PC-9 (cell line): ENCODE results near the gene ITK. TPM values are rescaled to one million over a fixed set of nuclear protein-coding genes. Genes with fewer than 3 reads are reported as not detected.

Experiments
- Bru-seq: library from RNA; stranded (reverse); fragments of 400-500 nt; gene quantifications from one replicate; lab custom pipeline; 2021; lab: Mats Ljungman, UMichigan
- BruChase-seq, 2 experiments: library from RNA; stranded (reverse); fragments of 400-500 nt; gene quantifications; one replicate each; lab custom pipeline; 2021; lab: Mats Ljungman, UMichigan
- BruUV-seq: library from RNA; stranded (reverse); fragments of 400-500 nt; replicated peaks from 2 replicates; lab custom pipeline; 2021; lab: Mats Ljungman, UMichigan
- CTCF ChIA-PET: fragments of 300-600 bp; sonication (Branson Sonifier 250); formaldehyde crosslinking; loops from one replicate; lab custom pipeline; 2022; ENCODE audit warnings: antibody characterized with exemption; lab: Charles Lee
- POLR2A ChIA-PET: fragments of 300-600 bp; sonication (Branson Sonifier 250); formaldehyde crosslinking; loops from one replicate; lab custom pipeline; 2022; ENCODE audit warnings: antibody characterized with exemption; ENCODE audit not compliant: unreplicated experiment; lab: Charles Lee
- DNase-seq, 2 experiments: peaks; one replicate each; pipeline versions ENCODE4 v3.0.0 to v3.0.0-alpha.2; 2015 to 2022; ENCODE audit warnings: mixed read lengths in 1 of 2
- H2AFZ ChIP-seq: fragments of 200-600 bp; sonication (generic); 2 replicates; pipeline ENCODE4 v1.8.1; 2017; ENCODE audit warnings: antibody characterized with exemption
- H3F3A ChIP-seq: fragments of 200-600 bp; sonication (generic); 2 replicates; pipeline ENCODE4 v1.8.1; 2017; ENCODE audit warnings: antibody characterized with exemption, mild to moderate bottlenecking, low read depth; ENCODE audit not compliant: insufficient read depth
- H3K27ac ChIP-seq: fragments of 200-600 bp; sonication (generic); 2 replicates; pipeline ENCODE4 v1.6.1; 2016; ENCODE audit warnings: mixed run types
- H3K27me3 ChIP-seq: fragments of 200-600 bp; sonication (generic); 2 replicates; pipeline ENCODE4 v1.6.1; 2016; ENCODE audit warnings: low read depth, mixed run types; ENCODE audit not compliant: insufficient read depth
- H3K36me3 ChIP-seq: fragments of 200-600 bp; sonication (generic); 2 replicates; pipeline ENCODE4 v1.6.1; 2016; ENCODE audit warnings: low read depth, mixed run types
- H3K4me1 ChIP-seq: fragments of 200-600 bp; sonication (generic); replicated peaks from 2 replicates; pipeline ENCODE4 v1.6.1; 2016; ENCODE audit warnings: mixed run types; ENCODE audit not compliant: insufficient read depth
- H3K4me2 ChIP-seq: fragments of 200-600 bp; sonication (generic); 2 replicates; pipeline ENCODE4 v1.6.1; 2017; ENCODE audit warnings: mixed run types
- H3K4me3 ChIP-seq: fragments of 200-600 bp; sonication (generic); 2 replicates; pipeline ENCODE4 v1.6.1; 2016; ENCODE audit warnings: mixed run types
- H3K79me2 ChIP-seq: fragments of 200-600 bp; sonication (generic); 2 replicates; pipeline ENCODE4 v1.6.1; 2017; ENCODE audit warnings: low read depth, mixed run types
- H3K9me2 ChIP-seq: fragments of 200-600 bp; sonication (generic); 2 replicates; pipeline ENCODE4 v1.8.1; 2017; ENCODE audit warnings: mild to moderate bottlenecking; ENCODE audit not compliant: insufficient read depth
- H3K9me3 ChIP-seq: fragments of 200-600 bp; sonication (generic); 2 replicates; pipeline ENCODE4 v1.8.1; 2016; ENCODE audit warnings: low read depth; ENCODE audit not compliant: insufficient read depth
- H4K20me1 ChIP-seq: fragments of 200-600 bp; sonication (generic); 2 replicates; pipeline ENCODE4 v1.8.1; 2017; ENCODE audit not compliant: insufficient read depth
- EZH2 ChIP-seq: fragments of 200-600 bp; sonication (generic); IDR thresholded peaks from 2 replicates; pipeline ENCODE4 v1.8.0; 2017; ENCODE audit warnings: antibody characterized with exemption, low read depth
- intact Hi-C: fragments of 100-400 bp; cut with micrococcal nuclease; formaldehyde crosslinking; loops from one replicate; pipeline ENCODE4 v1.10.0; 2022; ENCODE audit not compliant: unreplicated experiment
- long read RNA-seq: library from polyadenylated mRNA; stranded (forward); transcript quantifications from one replicate; pipeline ENCODE4 v2.0.0, GENCODE V29; 2022
- total RNA-seq: library from RNA; stranded (reverse); gene quantifications from 2 replicates; pipeline ENCODE4 v1.2.3, GENCODE V29; 2021
- TF ChIP-seq, protein P1 (sequence below): fragments of 200-600 bp; sonication (generic); conservative IDR thresholded peaks from 2 replicates; pipeline ENCODE4 v1.6.1; 2017; ENCODE audit warnings: mixed run types, antibody characterized with exemption, mild to moderate bottlenecking, moderate library complexity

ITK gene
- total RNA-seq (not detected in 2 replicates), Bru-seq, nascent RNA (not detected), BruChase-seq, experiment 1, labeled RNA remaining after a 2-hour chase (percentile 2 among the genes with signal in this experiment), BruChase-seq, experiment 2, labeled RNA remaining after a 6-hour chase (not detected)
- long read RNA-seq = 0 reads

DNA sequence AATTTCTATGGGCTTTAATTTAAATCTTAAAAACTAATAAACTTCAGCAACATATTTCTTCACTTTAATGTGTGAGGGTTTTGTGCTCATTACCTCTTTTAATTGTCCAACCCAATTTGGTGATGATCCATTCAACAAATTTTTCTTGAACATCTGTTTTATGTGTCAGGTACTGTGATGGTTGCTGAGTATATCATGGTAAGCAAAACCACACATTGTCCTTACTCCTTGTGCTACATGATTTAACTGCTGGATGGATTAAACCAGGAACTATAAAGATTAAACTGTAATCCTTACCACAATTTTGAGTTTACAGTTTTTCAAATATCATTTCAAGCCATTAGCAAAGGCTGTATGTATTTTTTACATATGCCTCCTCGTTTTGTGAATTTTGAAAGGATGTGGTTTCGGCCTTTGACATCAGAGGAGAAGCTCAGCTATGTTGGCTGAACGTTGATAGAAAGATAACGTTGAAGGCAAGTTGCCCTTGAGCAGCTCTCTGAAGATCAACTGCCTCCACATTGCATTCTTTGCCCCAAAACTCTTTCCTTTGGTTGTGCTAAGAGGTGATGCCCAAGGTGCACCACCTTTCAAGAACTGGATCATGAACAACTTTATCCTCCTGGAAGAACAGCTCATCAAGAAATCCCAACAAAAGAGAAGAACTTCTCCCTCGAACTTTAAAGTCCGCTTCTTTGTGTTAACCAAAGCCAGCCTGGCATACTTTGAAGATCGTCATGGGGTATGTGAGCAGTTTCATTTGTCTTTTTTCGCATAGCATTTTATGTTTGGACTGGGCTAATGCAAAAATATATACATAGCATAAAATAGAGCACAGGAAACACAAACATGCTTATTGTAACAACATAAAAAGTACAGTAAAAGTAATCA is at the start of gene ITK:
ITK (plus strand) TSS at position 467 of the 891 bp plus-strand sequence; CDS start at position 605, 138 bp downstream.
- H3K27ac ChIP-seq = no peak within 1 kb of the TSS
- no peak within 1 kb of the TSS for H3K4me3 ChIP-seq
- no peaks in the 10 kb centered on the region for H3K9me2 ChIP-seq
- no TSS peak for BruUV-seq
- no peak within 1 kb of the TSS for H2AFZ ChIP-seq
- CTCF ChIA-PET = no interaction called here
- TF ChIP-seq EZH2 = no peak
- H3K4me2 ChIP-seq = no peak within 1 kb of the TSS
- H3K4me1 ChIP-seq = no peaks in the 10 kb centered on the region
- H4K20me1 ChIP-seq = no peaks in the 10 kb centered on the region
- intact Hi-C loops = no loop called here
- H3K36me3 ChIP-seq = no peaks in the 10 kb centered on the region
- no peak for DNase-seq
- H3F3A ChIP-seq = no peaks in the 10 kb centered on the region
- POLR2A ChIA-PET = no interaction called here
- H3K9me3 ChIP-seq = no peaks in the 10 kb centered on the region
- peaks cover 59% of the 10 kb centered on the region for H3K27me3 ChIP-seq
- H3K79me2 ChIP-seq = no peaks in the 10 kb centered on the region

DNA sequence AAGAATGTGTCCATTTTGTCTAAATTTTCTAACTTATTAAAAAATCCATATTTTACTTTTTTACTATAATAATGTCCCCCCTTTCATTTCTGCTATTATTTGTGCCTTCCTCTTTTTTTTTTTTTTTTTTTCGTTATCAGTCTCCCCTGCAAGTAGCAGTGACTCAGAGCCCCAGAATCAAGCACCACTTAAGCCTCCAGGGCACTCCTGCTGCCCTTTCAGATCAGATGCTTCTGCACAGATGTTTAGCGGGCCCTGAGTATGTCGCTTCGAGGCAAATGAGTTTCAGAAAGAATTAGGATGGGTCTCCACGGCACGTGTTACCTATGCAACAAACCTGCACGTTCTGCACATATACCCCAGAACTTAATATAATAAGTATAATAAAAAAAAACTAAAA is 49.7 kb upstream of the ITK start:
- no peaks in the 10 kb centered on the region for H3K9me2 ChIP-seq
- H3K4me1 ChIP-seq = no peaks in the 10 kb centered on the region
- CTCF ChIA-PET = no interaction called here
- peak; percentile 15 to 49 for DNase-seq
- no TSS peak for BruUV-seq
- intact Hi-C loops = loop anchor here (5.0 to 10.0 kb wide), 3 partner anchors 104 to 1516 kb away; no protein-coding TSS in a partner anchor
- H2AFZ ChIP-seq = no peak overlapping the region
- no peaks in the 10 kb centered on the region for H3F3A ChIP-seq
- H3K9me3 ChIP-seq = no peaks in the 10 kb centered on the region
- TF ChIP-seq, protein P1, sequence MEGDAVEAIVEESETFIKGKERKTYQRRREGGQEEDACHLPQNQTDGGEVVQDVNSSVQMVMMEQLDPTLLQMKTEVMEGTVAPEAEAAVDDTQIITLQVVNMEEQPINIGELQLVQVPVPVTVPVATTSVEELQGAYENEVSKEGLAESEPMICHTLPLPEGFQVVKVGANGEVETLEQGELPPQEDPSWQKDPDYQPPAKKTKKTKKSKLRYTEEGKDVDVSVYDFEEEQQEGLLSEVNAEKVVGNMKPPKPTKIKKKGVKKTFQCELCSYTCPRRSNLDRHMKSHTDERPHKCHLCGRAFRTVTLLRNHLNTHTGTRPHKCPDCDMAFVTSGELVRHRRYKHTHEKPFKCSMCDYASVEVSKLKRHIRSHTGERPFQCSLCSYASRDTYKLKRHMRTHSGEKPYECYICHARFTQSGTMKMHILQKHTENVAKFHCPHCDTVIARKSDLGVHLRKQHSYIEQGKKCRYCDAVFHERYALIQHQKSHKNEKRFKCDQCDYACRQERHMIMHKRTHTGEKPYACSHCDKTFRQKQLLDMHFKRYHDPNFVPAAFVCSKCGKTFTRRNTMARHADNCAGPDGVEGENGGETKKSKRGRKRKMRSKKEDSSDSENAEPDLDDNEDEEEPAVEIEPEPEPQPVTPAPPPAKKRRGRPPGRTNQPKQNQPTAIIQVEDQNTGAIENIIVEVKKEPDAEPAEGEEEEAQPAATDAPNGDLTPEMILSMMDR = no peak
- no peak for TF ChIP-seq EZH2
- no peaks in the 10 kb centered on the region for H3K79me2 ChIP-seq
- peak overlapping the region; percentile 74 for H3K4me2 ChIP-seq
- no peaks in the 10 kb centered on the region for H3K36me3 ChIP-seq
- H3K4me3 ChIP-seq = no peak overlapping the region
- H3K27me3 ChIP-seq = no peaks in the 10 kb centered on the region
- H4K20me1 ChIP-seq = peaks cover 5% of the 10 kb centered on the region; the same call in 1 of the 2 replicates
- no peak overlapping the region for H3K27ac ChIP-seq
- POLR2A ChIA-PET = interaction anchor here (0.7 kb wide), 1 partner anchor 28 kb away, joined by 10 read pairs; no protein-coding TSS in a partner anchor

DNA sequence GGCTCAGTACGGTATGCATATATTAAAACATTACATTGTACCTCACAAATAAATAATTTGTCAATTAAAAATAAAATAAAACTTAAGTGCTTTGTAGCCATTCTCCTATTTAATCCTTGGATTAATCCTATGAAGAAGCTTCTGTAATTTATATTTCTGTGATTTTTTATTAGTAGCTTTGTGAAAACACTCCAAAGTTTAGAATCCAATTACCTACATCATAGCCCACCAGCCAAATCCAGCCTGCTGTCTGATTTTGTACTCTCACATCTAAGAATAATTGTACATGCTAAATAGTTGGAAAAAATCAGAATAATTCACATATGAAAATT is 48.4 kb upstream of the ITK start:
- Histone ChIP-seq H3K4me2 (peak overlapping the region; percentile 74; the same call in 1 of the 2 replicates), H2AFZ (no peak overlapping the region), H3K79me2 (no peaks in the 10 kb centered on the region), H4K20me1 (peaks cover 5% of the 10 kb centered on the region; the same call in 1 of the 2 replicates), H3K9me3 (no peaks in the 10 kb centered on the region), H3K9me2 (no peaks in the 10 kb centered on the region), H3K36me3 (no peaks in the 10 kb centered on the region), H3K27me3 (no peaks in the 10 kb centered on the region), H3K4me1 (no peaks in the 10 kb centered on the region), H3F3A (no peaks in the 10 kb centered on the region), H3K27ac (no peak overlapping the region), H3K4me3 (no peak overlapping the region)
- CTCF ChIA-PET = interaction anchor here (0.5 to 1.7 kb wide), 5 partner anchors 10 to 1992 kb away, joined by 3 to 7 read pairs (median 3); partner anchors contain the start of gene MED7
- no peak for DNase-seq
- no TSS peak for BruUV-seq
- intact Hi-C loops = loop anchor here (1.0 to 10.0 kb wide), 5 partner anchors 105 to 1993 kb away; no protein-coding TSS in a partner anchor
- POLR2A ChIA-PET = interaction anchor here (0.7 kb wide), 1 partner anchor 10 kb away, joined by 8 read pairs; the partner anchor contains the start of gene MED7
- TF ChIP-seq, protein P1 = peak; percentile 1; the same call in 1 of the 2 replicates
- TF ChIP-seq EZH2 = no peak
